ENCODE data around the gene MUTYH.
A peak's percentile ranks its signal among the peaks of the same experiment; 100 is the strongest.

MUTYH gene

GRCh38 chr1:45351508-45351907 lies 11.3 kb upstream of the MUTYH start:
- TF ChIP-seq CTCF (IDR thresholded peaks at IDR 0.05), result no peak
- H3K27ac ChIP-seq, result no peak overlapping the region

GRCh38 chr1:45348966-45349677 lies 8.9 kb upstream of the MUTYH start:
- DNase-seq (ENCODE audit: low spot score), result no peak
- H3K4me3 ChIP-seq, result no peak overlapping the region
- H3K27ac ChIP-seq, result peak overlapping the region; percentile 20 to 64
- TF ChIP-seq CTCF (IDR thresholded peaks at IDR 0.05), result no peak

More at GRCh38 chr1:45351508-45351907, 11.3 kb upstream of the MUTYH start:
- DNase-seq (ENCODE audit: low spot score), result no peak
- H3K4me3 ChIP-seq, result no peak overlapping the region

GRCh38 chr1:45348609-45348965 lies 8.3 kb upstream of the MUTYH start:
- Histone ChIP-seq H3K4me3 (no peak overlapping the region), H3K27ac (peak overlapping the region; percentile 20 to 64)
- no peak for TF ChIP-seq CTCF (IDR thresholded peaks at IDR 0.05)
- no peak for DNase-seq (ENCODE audit: low spot score)

GRCh38 chr1:45348020-45348419 lies 7.8 kb upstream of the MUTYH start:
- Histone ChIP-seq H3K4me3 (no peak overlapping the region), H3K27ac (peak overlapping the region in 1 of 2 donors; percentile 64)
- no peak for TF ChIP-seq CTCF (IDR thresholded peaks at IDR 0.05)
- no peak for DNase-seq (ENCODE audit: low spot score)

DNA sequence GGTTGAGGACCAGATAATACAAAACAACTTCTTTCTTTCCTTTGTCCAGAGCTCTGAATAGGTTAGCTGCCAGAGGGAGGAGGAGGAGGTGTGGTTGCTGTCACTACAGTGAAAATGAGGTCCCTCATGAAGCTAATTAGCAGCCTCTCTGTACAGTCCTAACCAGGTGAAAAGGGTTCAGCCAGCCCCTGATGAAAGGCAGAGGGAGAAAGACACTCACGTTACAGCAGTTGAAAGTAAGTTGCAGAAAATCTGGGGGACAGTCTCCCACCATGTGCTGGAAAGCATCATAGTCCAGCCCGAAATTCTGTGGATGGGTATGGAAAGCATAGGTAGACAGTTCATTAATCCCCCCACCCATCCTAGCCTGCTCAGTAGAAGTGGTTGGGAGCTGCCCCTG lies 6.2 kb upstream of the MUTYH start:
- no peak for TF ChIP-seq CTCF (IDR thresholded peaks at IDR 0.05)
- Histone ChIP-seq H3K4me3 (no peak overlapping the region), H3K27ac (no peak overlapping the region)
- no peak for DNase-seq (ENCODE audit: low spot score)

GRCh38 chr1:45345014-45345413 lies 4.8 kb upstream of the MUTYH start:
- Histone ChIP-seq H3K4me3 (no peak overlapping the region), H3K27ac (no peak overlapping the region)
- no peak for DNase-seq (ENCODE audit: low spot score)
- no peak for TF ChIP-seq CTCF (IDR thresholded peaks at IDR 0.05)

GRCh38 chr1:45344499-45344898 lies 4.3 kb upstream of the MUTYH start:
- H3K27ac ChIP-seq, result no peak overlapping the region
- no peak overlapping the region for H3K4me3 ChIP-seq
- TF ChIP-seq CTCF (IDR thresholded peaks at IDR 0.05), result no peak
- DNase-seq (ENCODE audit: low spot score), result no peak
